Measurements from ENCODE around the gene GPRC6A.

GRCh38 chr6:116761779-116762178, 67.1 kb downstream of the GPRC6A start:
- TF ChIP-seq CTCF (CRISPR knock-in tag; IDR thresholded peaks at IDR 0.05) (no peak), ZFP91 (CRISPR knock-in tag; IDR thresholded peaks at IDR 0.05; ENCODE audit: borderline replicate concordance) (no peak), IRF2 (CRISPR knock-in tag; IDR thresholded peaks at IDR 0.05) (no peak), JUND (CRISPR knock-in tag; IDR thresholded peaks at IDR 0.05) (no peak), EZH2 (conservative IDR thresholded peaks at IDR 0.05; ENCODE audit: low read depth, low read length) (no peak), MYC (CRISPR knock-in tag; IDR thresholded peaks at IDR 0.05; ENCODE audit: borderline replicate concordance) (no peak), ZNF407 (CRISPR knock-in tag; IDR thresholded peaks at IDR 0.05; ENCODE audit: not compliant biosample characterization) (no peak)

Measured in HepG2 (cell line).